ENCODE measurements around the gene POMC.

The POMC gene

GRCh38 chr2:25198209-25198525 lies 29.8 kb upstream of the POMC start:
- peaks cover 2% of the 10 kb centered on the region for H3K36me3 Mint-ChIP-seq (ENCODE audit: insufficient read depth)
- no peaks in the 10 kb centered on the region for H3K9me3 Mint-ChIP-seq
- DNase-seq (ENCODE audit: low spot score in 2 of 2): no peak
- peaks cover 5% of the 10 kb centered on the region for H3K4me1 Mint-ChIP-seq
- no peaks in the 10 kb centered on the region for H3K27me3 Mint-ChIP-seq
- no peak overlapping the region for H3K4me3 Mint-ChIP-seq
- H3K27ac Mint-ChIP-seq (ENCODE audit: low read depth): no peak overlapping the region
- no peak for ATAC-seq (replicated peaks; ENCODE audit: extremely low read depth, poor library complexity, severe bottlenecking)

GRCh38 chr2:25197336-25198208 lies 29.2 kb upstream of the POMC start:
- ATAC-seq (replicated peaks; ENCODE audit: extremely low read depth, poor library complexity, severe bottlenecking): no peak
- H3K4me3 Mint-ChIP-seq: no peak overlapping the region
- H3K36me3 Mint-ChIP-seq (ENCODE audit: insufficient read depth): peaks cover 2% of the 10 kb centered on the region
- no peaks in the 10 kb centered on the region for H3K27me3 Mint-ChIP-seq
- H3K4me1 Mint-ChIP-seq: peaks cover 5% of the 10 kb centered on the region
- H3K27ac Mint-ChIP-seq (ENCODE audit: low read depth): no peak overlapping the region
- DNase-seq (ENCODE audit: low spot score in 2 of 2): no peak
- no peaks in the 10 kb centered on the region for H3K9me3 Mint-ChIP-seq

- no peak for DNase-seq (ENCODE audit: low spot score in 2 of 2)
- Mint-ChIP-seq H3K9me3 (no peaks in the 10 kb centered on the region), H3K27me3 (no peaks in the 10 kb centered on the region), H3K4me1 (peaks cover 5% of the 10 kb centered on the region), H3K36me3 (ENCODE audit: insufficient read depth) (peaks cover 2% of the 10 kb centered on the region), H3K4me3 (no peak overlapping the region), H3K27ac (ENCODE audit: low read depth) (no peak overlapping the region)
- no peak for ATAC-seq (replicated peaks; ENCODE audit: extremely low read depth, poor library complexity, severe bottlenecking)
Observed at GRCh38 chr2:25194576-25195122, 26.3 kb upstream of the POMC start.

GRCh38 chr2:25190536-25190935 lies 22.2 kb upstream of the POMC start:
- H3K27me3 Mint-ChIP-seq: peaks cover 9% of the 10 kb centered on the region
- ATAC-seq (replicated peaks; ENCODE audit: extremely low read depth, poor library complexity, severe bottlenecking): no peak
- no peak overlapping the region for H3K4me3 Mint-ChIP-seq
- no peaks in the 10 kb centered on the region for H3K4me1 Mint-ChIP-seq
- no peak overlapping the region for H3K27ac Mint-ChIP-seq (ENCODE audit: low read depth)
- no peaks in the 10 kb centered on the region for H3K36me3 Mint-ChIP-seq (ENCODE audit: insufficient read depth)
- no peak for DNase-seq (ENCODE audit: low spot score in 2 of 2)
- no peaks in the 10 kb centered on the region for H3K9me3 Mint-ChIP-seq

GRCh38 chr2:25188405-25188804 lies 20.0 kb upstream of the POMC start:
- Mint-ChIP-seq H3K4me3 (no peak overlapping the region), H3K36me3 (ENCODE audit: insufficient read depth) (no peaks in the 10 kb centered on the region), H3K4me1 (no peaks in the 10 kb centered on the region), H3K9me3 (no peaks in the 10 kb centered on the region), H3K27me3 (peaks cover 9% of the 10 kb centered on the region), H3K27ac (ENCODE audit: low read depth) (no peak overlapping the region)
- no peak for DNase-seq (ENCODE audit: low spot score in 2 of 2)
- ATAC-seq (replicated peaks; ENCODE audit: extremely low read depth, poor library complexity, severe bottlenecking): no peak

GRCh38 chr2:25187729-25188350 lies 19.5 kb upstream of the POMC start:
- Mint-ChIP-seq H3K27me3 (peaks cover 9% of the 10 kb centered on the region), H3K4me1 (no peaks in the 10 kb centered on the region), H3K36me3 (ENCODE audit: insufficient read depth) (no peaks in the 10 kb centered on the region), H3K27ac (ENCODE audit: low read depth) (no peak overlapping the region), H3K4me3 (no peak overlapping the region), H3K9me3 (no peaks in the 10 kb centered on the region)
- ATAC-seq (replicated peaks; ENCODE audit: extremely low read depth, poor library complexity, severe bottlenecking) (no peak), DNase-seq (ENCODE audit: low spot score in 2 of 2) (no peak)

- no peak for ATAC-seq (replicated peaks; ENCODE audit: extremely low read depth, poor library complexity, severe bottlenecking)
- no peaks in the 10 kb centered on the region for H3K36me3 Mint-ChIP-seq (ENCODE audit: insufficient read depth)
Observed at GRCh38 chr2:25184254-25184653, 15.9 kb upstream of the POMC start.

GRCh38 chr2:25178976-25179375 lies 10.6 kb upstream of the POMC start:
- no peak overlapping the region for H3K27ac Mint-ChIP-seq (ENCODE audit: low read depth)
- no peaks in the 10 kb centered on the region for H3K36me3 Mint-ChIP-seq (ENCODE audit: insufficient read depth)
- H3K4me3 Mint-ChIP-seq: no peak overlapping the region
- DNase-seq (ENCODE audit: low spot score in 2 of 2) (no peak), ATAC-seq (replicated peaks; ENCODE audit: extremely low read depth, poor library complexity, severe bottlenecking) (no peak)
- peaks cover 46% of the 10 kb centered on the region for H3K27me3 Mint-ChIP-seq
- no peaks in the 10 kb centered on the region for H3K9me3 Mint-ChIP-seq
- H3K4me1 Mint-ChIP-seq: no peaks in the 10 kb centered on the region

More at GRCh38 chr2:25184254-25184653, 15.9 kb upstream of the POMC start:
- no peaks in the 10 kb centered on the region for H3K9me3 Mint-ChIP-seq
- H3K27ac Mint-ChIP-seq (ENCODE audit: low read depth): no peak overlapping the region
- no peak for DNase-seq (ENCODE audit: low spot score in 2 of 2)
- no peaks in the 10 kb centered on the region for H3K4me1 Mint-ChIP-seq
- H3K4me3 Mint-ChIP-seq: no peak overlapping the region
- H3K27me3 Mint-ChIP-seq: peaks cover 11% of the 10 kb centered on the region

- no peaks in the 10 kb centered on the region for H3K4me1 Mint-ChIP-seq
- no peak overlapping the region for H3K27ac Mint-ChIP-seq (ENCODE audit: low read depth)
- H3K4me3 Mint-ChIP-seq: no peak overlapping the region
- ATAC-seq (replicated peaks; ENCODE audit: extremely low read depth, poor library complexity, severe bottlenecking) (no peak), DNase-seq (ENCODE audit: low spot score in 2 of 2) (no peak)
- H3K9me3 Mint-ChIP-seq: no peaks in the 10 kb centered on the region
- H3K27me3 Mint-ChIP-seq: peaks cover 62% of the 10 kb centered on the region
- H3K36me3 Mint-ChIP-seq (ENCODE audit: insufficient read depth): no peaks in the 10 kb centered on the region
Observed at GRCh38 chr2:25177211-25177611, 8.8 kb upstream of the POMC start.

- peaks cover 62% of the 10 kb centered on the region for H3K27me3 Mint-ChIP-seq
- no peaks in the 10 kb centered on the region for H3K9me3 Mint-ChIP-seq
- H3K36me3 Mint-ChIP-seq (ENCODE audit: insufficient read depth): no peaks in the 10 kb centered on the region
- H3K27ac Mint-ChIP-seq (ENCODE audit: low read depth): no peak overlapping the region
- DNase-seq (ENCODE audit: low spot score in 2 of 2) (no peak), ATAC-seq (replicated peaks; ENCODE audit: extremely low read depth, poor library complexity, severe bottlenecking) (no peak)
- H3K4me1 Mint-ChIP-seq: no peaks in the 10 kb centered on the region
- no peak overlapping the region for H3K4me3 Mint-ChIP-seq
Observed at GRCh38 chr2:25176541-25177181, 8.3 kb upstream of the POMC start.

- Mint-ChIP-seq H3K27ac (ENCODE audit: low read depth) (no peak overlapping the region), H3K36me3 (ENCODE audit: insufficient read depth) (no peaks in the 10 kb centered on the region), H3K4me1 (no peaks in the 10 kb centered on the region), H3K4me3 (no peak overlapping the region), H3K27me3 (peaks cover 66% of the 10 kb centered on the region), H3K9me3 (no peaks in the 10 kb centered on the region)
- DNase-seq (ENCODE audit: low spot score in 2 of 2) (no peak), ATAC-seq (replicated peaks; ENCODE audit: extremely low read depth, poor library complexity, severe bottlenecking) (no peak)
Observed at GRCh38 chr2:25176138-25176537, 7.8 kb upstream of the POMC start.

- Mint-ChIP-seq H3K9me3 (no peaks in the 10 kb centered on the region), H3K36me3 (ENCODE audit: insufficient read depth) (no peaks in the 10 kb centered on the region), H3K4me1 (no peaks in the 10 kb centered on the region), H3K27ac (ENCODE audit: low read depth) (no peak overlapping the region), H3K4me3 (no peak overlapping the region), H3K27me3 (peaks cover 84% of the 10 kb centered on the region)
- ATAC-seq (replicated peaks; ENCODE audit: extremely low read depth, poor library complexity, severe bottlenecking): no peak
- no peak for DNase-seq (ENCODE audit: low spot score in 2 of 2)
Observed at GRCh38 chr2:25174192-25174861, 5.9 kb upstream of the POMC start.

Measured in central memory CD8-positive, alpha-beta T cell (primary cell).